Astrocyte (in vitro differentiated cells and primary cell): ENCODE data around the gene AGBL5.

ENCODE experiments used
- CTCF ChIP-seq: IDR thresholded peaks from 2 replicates; pipeline ENCODE4 v1.5.1; 2011; ENCODE audit warnings: low read depth, mild to moderate bottlenecking, inconsistent platforms, low read length, moderate library complexity; ENCODE audit not compliant: insufficient read depth
- EZH2 ChIP-seq: IDR thresholded peaks from 2 replicates; pipeline ENCODE4 v1.6.1; 2012; ENCODE audit warnings: mild to moderate bottlenecking, low read length, inconsistent platforms; ENCODE audit not compliant: insufficient read depth

DNA sequence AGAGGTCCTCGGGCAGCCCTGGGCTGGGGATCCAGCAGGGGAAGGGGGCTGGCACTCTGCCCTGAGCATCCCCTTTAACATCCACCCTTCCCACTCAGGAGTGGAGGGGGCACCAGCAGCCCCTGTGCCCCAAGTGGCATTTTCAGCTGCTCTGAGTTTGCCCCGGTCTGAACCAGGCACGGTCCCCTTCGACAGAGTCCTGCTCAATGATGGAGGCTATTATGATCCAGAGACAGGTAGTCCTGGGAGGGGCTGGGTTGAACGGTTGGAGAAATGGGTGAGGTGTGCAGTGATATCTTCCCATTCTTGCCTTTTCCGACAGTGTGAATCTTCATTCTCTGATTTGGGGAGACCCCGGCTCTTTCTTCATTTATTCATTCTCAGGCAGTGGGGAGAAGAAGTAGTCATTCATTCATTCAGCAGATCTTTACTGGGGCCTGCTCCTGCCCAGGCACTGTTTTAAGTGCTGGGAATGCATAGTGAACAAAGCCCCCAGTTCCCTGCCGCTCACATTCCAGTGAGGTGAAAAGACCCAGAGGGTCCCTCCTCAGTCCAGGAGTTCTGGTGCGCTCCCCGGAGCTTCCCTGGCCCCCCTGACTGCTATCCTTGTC lies 33.7 kb downstream of the AGBL5 start:
- TF ChIP-seq CTCF = no peak
- no peak for TF ChIP-seq EZH2
